SIG-M5 treated with dmso at 0.1 percent for 504 hours (cell line): ENCODE data around the gene PLCB4.
"Not testable (repeated sequence)": the region's sequence is repeated elsewhere in the genome, so short reads cannot be mapped to it uniquely, and the experiment has no call there.

ENCODE experiments used
- DNase-seq: peaks from one replicate; lab custom pipeline; 2025; ENCODE audit not compliant: unreplicated experiment; lab: John Stamatoyannopoulos, UW

Gene PLCB4

GRCh38 chr20:9068841-9069663 lies at the start of gene PLCB4:
TSS of gene PLCB4 (plus strand) at chr20:9069087. CDS start at chr20:9307815, 238,728 bp downstream.
- DNase-seq = peak; percentile 21

- DNase-seq = no peak
Observed at GRCh38 chr20:9019833-9020232, 49.1 kb upstream of the PLCB4 start.

GRCh38 chr20:9021216-9021615 lies 47.7 kb upstream of the PLCB4 start:
- DNase-seq = no peak

DNA sequence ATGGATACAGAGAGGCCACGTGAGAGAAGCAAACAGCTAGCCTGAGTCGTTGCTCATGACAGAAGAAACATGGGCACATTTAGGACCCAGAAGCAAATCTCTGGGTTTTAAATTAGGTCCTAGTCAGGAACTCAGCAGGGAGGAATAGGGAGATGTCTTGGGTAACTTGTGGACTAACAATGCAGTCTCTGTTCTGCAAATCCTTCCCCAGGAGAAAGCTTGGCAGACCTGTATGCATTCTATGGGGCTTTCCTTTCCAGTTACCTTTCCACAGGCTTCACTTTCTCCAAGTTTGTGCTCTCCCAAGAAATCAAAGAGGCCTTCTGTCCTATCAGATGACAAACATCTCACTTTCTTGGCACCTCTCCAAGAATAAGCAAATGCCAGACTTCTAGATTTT lies 47.2 kb upstream of the PLCB4 start:
- DNase-seq = no peak

GRCh38 chr20:9022376-9022775 lies 46.5 kb upstream of the PLCB4 start:
- no peak for DNase-seq

- no peak for DNase-seq
Observed at GRCh38 chr20:9024606-9025005, 44.3 kb upstream of the PLCB4 start.

GRCh38 chr20:9025011-9025410 lies 43.9 kb upstream of the PLCB4 start:
- no peak for DNase-seq

GRCh38 chr20:9025643-9026042 lies 43.2 kb upstream of the PLCB4 start:
- no peak for DNase-seq

DNA sequence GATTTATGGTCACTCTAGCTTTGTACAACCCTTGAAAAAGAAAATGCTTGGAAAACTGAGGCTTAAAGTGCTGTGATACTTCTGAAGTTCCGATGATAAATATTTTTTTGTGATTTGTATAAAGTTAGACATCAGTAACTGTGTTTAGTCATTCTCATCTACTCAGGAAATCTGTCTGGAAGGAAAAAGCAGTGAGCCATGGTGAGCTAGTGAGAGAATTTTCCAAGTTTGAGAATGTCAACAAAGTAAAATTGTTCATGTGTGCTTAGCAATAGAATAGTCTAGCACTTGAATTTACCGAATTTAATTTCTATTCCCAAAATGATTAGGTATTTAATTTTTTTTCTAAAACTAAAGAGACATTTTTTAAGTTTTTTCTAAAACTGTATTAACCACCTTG lies 41.3 kb upstream of the PLCB4 start:
- no peak for DNase-seq

DNA sequence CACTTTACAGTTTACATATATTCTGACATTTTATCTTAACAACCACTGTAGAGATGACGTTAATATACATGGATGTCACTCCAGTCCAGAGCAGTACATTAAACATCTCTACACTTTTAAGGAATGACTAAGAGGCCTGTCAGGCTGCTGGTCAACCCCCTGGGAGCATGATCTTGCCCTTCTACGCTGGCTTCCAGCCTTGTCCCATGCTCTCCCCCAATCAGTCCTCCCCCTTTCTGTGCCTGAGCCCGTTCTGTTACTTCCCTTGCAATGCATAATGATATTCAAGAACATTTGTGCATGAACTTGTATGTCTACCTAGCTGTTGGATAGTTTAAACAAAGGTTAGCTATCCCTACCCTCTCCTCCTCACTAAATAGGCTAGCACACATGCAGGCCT lies 40.5 kb upstream of the PLCB4 start:
- DNase-seq = no peak

GRCh38 chr20:9031991-9032390 lies 36.9 kb upstream of the PLCB4 start:
- no peak for DNase-seq

DNA sequence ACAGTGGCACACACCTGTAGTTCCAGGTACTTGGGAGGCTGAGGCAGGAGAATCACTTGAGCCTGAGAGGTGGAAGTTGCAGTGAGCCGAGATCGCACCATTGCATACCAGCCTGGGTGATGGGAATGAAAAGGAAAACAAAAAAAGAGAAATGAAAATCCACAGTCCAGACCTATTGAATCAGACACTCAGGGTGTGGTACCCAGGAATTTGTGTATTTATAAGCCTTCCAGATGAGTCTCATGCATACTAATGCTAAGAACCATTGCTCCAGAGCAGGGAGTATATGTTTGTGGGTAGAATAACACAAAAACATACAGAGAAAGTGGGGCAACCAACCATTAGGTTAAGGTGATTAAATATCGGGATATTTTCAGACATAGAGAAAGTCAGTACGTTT lies 36.1 kb upstream of the PLCB4 start:
- DNase-seq = no peak

- DNase-seq = no peak
Observed at GRCh38 chr20:9035126-9035525, 33.8 kb upstream of the PLCB4 start.

GRCh38 chr20:9036593-9036992 lies 32.3 kb upstream of the PLCB4 start:
- DNase-seq = no peak

- no peak for DNase-seq
Observed at GRCh38 chr20:9038791-9039535, 29.9 kb upstream of the PLCB4 start.

DNA sequence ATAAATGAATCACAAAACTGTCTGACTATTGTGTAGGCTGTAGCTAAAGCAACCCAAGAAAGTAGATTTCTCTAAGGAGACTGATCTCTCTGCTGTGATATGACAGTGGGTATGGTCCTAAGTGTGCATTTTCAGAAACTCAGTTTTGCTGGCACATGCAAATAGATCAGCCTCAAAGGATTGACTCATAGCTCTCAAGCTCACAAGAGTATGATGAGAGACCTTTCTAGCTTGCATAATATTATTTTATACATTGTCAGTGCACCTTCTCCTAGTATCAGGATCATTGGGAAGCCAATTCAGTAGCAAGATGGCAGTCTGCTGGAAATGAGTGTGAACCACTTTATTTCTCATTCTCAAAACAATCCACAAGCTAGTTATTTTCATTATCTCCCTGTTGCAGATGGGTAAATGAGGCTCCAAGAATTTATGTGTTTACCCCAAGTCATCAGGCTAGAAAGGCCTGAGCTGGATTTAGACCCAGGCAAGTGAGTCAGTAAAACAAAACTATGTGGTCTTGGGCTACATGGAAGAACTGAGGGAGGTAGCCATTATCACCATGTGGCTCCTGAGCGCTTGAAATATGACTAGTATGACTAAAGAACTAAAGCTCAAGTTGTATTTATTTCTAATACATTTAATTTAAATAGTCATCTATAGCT lies 27.9 kb upstream of the PLCB4 start:
- DNase-seq = no peak

- no peak for DNase-seq
Observed at GRCh38 chr20:9043364-9043763, 25.5 kb upstream of the PLCB4 start.

- DNase-seq = not testable (repeated sequence)
Observed at GRCh38 chr20:9047928-9048327, 21.0 kb upstream of the PLCB4 start.

- DNase-seq = no peak
Observed at GRCh38 chr20:9051508-9051907, 17.4 kb upstream of the PLCB4 start.

- no peak for DNase-seq
Observed at GRCh38 chr20:9052136-9052535, 16.8 kb upstream of the PLCB4 start.

DNA sequence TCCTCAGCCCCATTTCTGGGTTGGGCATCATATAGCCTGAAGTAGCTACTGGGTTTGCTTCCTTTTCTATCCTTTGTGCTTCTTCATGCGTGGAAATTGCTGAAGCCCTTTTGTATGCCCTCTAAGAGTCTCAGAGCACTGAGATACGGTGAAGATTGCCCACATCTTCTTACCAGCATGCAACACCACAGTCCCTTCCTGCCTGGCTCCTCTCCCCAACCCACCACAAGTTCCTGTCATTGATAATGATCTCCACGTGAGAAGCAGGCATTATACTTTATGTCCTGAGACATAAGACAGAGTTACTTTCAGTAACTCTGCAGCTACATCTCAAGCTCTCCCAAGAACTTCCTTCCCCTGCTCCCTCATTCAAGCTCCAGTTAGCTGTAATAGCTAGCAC lies 15.8 kb upstream of the PLCB4 start:
- no peak for DNase-seq

DNA sequence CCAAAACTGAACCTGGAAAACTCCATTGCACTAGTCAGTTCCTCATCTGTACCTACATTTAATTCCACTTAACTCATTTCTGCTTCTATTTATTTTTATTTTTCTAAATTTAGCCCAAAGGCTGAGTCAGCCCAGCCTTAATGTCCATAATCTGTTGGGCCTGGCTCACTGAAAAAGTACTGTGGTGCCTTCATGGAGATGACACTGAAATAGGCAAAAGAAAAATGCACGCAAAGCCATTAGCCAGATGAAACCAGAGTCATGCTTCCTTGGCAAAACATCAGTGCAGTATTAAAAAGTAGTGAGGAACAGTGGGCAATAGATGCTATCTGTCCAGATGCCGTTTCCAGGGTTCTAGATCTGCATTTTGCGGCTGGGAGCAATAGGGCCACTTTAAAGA lies 14.7 kb upstream of the PLCB4 start:
- no peak for DNase-seq
